GM21528 (cell line): ENCODE measurements around the gene ID3.
"Not testable (repeated sequence)": the region's sequence is repeated elsewhere in the genome, so short reads cannot be mapped to it uniquely, and the experiment has no call there.

Source experiments
- ATAC-seq: cut with Tn5 transposase; IDR thresholded peaks from one replicate; pipeline ENCODE4 v1.9.1; 2021; ENCODE audit warnings: mild to moderate bottlenecking, moderate library complexity; ENCODE audit not compliant: unreplicated experiment, low FRiP score

The ID3 gene

DNA sequence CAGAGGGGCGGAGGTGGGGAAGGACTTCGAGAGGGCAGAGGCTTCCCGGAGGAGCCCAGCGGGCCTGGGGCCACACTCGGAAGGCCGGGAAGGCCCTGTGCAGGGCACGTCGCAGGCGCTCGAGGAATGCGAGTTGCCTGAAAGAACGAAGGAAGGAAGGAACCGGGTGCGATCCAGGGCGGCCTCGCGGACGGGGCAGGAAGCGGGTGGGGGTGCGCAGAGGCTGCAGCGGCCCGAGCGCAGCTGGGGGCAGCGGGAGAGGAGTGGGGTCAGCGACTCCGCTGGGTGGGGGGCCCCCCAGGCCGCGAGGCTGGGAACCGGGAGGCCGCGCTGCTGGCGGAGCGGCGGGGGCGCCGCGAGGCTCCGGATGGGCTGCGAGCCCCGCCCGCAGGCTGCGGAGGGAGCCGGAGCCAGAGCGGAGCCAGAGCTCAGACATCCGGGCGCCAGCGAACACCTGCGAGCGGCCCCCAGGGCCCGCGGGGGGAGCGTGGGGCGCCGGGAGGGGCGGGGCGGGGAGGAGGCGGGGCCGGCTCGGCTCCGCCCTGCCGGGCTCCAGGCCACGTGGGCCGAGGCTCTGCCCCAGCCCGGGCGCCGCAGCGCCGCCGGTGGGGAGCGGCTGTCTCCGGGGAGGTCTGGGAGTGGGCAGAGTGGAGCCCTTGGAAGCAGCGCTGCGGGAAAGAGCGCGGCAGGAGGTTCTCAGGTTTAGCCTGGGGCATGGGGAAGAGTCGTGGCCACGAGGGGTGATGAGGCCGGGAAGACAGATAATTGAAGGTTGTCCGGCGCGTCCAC, 4.6 kb downstream of the ID3 start:
- peak; percentile 53 for ATAC-seq

DNA sequence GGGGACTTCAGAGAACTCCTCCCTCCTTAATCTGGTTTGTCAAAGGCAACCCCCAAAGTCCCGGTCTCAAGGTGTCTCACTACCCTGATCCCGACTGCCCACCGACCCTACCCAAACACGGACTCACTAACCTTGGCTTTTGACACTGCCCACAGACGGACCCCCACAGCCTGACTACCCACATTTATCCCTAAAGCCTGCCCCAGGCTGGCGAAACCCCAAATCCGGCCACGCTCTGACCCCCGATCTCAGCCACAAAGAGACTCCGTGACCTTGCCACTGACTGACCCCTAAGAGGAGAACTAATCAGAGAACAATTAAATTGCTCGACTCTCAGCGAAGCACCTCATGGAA, 5.2 kb downstream of the ID3 start:
- ATAC-seq: no peak

DNA sequence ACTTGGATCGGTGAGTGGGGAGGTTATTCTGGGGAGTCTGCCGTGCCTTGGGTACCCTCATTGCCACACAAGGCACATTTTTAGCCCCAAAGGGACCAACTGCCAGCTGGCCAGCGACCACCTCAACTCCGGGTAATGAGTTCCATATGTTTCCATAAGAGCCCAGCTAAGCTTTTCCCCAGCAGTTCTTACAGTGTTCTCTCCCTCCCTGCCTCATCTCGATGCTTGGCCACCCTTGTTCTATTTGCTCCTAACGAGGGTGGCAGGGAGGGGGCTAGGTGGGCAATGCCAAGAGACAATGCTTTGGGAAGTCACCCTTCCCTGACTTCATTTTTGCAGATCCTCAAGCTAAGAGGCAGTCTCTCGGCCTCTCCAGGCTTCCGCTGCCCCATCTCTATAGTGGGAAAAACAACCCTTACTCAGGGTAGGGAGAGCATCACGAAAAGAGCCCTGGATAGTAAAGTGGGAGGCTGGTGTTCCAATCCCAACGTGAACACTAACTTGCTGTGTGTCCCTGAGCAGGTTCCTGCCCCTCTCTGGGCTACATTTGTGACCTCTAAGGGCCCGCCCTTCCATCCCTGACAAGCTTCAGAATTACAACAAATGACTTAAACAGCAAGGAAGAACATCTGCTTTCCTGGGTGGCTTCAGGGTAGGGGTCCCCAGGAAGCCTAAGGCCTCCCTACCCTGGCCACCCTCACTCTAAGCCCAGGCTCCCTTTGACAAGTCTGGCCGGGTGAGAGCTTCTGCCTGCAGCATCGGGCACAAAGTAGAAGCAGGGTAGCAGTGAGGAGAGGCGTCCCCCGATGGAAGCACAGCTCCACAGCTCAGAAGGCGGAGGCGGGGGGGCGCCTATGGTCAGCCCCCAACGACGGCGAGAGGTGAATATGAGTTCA, 5.8 kb downstream of the ID3 start:
- no peak for ATAC-seq

DNA sequence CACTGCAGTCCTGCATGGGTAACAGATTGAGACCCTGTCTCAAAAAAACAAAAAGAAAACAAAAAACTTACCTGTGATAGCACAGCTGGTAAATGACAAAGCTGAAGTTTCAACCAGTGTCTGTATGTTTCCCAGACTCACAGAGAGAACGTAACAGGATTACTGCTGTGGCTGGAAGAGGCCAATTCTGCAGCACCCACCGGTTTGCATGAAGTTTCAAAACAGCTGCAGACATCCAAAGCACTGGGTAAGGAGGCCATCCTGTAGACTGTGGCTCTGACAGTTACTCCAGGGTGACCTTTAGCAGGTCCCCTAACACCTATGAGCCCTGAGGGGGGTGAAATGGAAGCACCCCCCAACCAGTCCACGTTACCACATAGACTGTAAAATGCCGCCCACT, 7.5 kb downstream of the ID3 start:
- ATAC-seq: no peak

DNA sequence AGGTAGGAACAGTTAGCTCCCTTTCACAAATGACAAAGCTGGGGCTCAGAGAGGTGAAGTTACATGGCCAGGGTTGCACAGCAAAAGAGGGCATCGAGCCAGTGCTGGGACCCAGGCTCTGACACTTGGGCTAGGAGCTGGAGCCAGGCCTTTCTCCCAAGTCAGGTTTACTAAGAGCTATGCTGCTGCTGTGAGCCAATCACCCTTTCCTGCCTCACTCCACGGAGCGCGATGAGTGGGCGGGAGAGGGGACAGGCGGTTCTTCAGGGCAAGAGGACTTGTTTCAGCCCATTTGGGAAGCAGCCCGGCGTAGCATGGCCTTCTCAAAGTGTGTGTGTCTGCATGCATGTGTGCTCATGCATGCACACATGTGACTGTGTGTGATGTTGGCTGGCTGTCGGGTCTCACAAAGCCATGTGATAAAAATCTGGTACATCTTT, 10.6 kb downstream of the ID3 start:
- ATAC-seq: no peak

DNA sequence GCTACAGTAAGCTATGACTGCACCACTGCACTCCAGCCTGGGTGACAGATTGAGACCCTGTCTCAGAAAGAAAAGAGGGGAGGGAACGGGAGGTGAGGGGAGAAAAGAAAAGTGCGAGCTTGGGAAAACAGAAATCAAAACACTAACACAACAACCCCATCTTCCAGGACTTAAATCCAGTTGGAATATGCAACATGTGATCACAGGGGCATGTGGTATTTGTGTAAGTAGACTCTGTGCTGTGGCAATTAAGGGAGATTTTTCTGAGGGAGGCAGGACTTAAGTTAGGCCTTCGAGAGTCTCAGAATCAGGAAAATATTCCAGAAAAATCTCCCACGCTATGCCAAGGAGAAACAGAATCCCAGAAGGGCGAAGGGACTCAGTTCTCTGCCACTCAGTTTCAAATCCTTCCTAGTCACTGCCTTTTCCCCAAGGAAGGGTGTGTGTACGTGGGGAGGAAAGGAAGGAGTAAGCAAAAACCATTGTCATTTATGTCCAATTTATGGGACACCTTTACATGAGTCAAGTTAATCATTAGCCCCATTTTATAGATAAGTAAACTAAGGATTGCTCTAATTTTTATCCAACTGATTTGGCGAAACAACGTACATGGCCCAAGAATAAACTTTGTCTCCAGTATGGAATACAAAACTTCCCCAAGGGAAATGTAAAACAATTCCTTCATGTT, 12.3 kb downstream of the ID3 start:
- ATAC-seq: no peak

DNA sequence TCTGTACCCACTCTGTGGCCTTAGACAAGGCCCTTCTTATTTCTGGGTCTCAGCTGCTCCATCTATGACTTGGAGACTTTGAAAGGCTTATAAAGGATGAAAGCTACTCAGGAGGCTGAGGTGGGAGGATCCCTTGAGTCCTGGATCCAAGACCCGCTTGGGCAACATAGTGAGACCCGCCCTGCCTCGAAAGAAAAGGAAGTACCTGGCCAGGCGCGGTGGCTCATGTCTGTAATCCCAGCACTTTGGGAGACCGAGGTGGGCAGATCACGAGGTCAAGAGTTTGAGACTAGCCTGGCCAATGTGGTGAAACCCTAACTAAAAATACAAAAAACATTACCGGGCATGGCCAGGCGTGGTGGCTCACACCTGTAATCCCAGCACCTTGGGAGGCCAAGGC, 13.4 kb downstream of the ID3 start:
- no peak for ATAC-seq

DNA sequence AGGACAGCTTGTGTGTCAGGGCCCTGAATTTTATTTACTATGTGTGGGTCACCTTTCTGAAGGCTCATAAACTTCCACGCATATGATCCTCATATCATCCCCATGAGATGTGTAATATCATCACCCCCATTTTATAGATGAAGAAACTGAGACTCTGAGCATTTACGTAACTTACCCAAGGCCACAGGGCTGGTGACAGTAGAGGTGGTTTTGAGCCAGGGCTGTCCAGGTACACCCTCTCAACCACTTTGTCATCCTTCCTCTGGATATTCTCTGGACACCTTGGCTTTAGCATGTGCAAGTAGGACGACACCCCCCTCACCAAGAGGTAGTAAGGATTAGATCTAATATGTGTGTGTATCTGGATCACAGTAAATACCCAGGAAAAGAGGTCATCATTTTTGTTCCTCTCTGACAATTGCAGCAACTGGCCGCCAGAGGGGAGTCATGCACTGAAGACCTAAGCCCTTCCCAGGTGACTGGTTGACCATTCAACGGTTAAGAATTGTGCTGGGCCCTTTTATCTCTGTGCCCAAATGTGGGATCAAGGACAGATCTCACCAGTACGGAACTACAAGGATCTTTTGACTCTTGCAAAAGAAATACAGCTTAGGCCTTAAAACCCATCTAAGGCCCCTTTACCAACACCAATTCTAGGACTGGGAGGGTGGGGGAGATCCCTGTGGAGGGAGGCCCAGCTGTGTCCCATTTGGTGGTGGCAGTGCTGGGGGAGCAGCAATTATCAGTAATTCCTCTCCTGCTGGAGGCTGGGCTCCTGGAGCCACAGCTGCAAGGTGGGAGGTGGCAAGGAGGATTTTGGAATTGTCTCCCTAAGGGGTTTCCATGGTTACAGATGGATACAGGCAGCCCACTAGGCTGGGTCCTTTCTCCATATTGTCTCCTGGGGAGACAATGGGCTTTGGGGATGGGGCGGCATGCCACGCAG, 14.6 kb downstream of the ID3 start:
- ATAC-seq: no peak

DNA sequence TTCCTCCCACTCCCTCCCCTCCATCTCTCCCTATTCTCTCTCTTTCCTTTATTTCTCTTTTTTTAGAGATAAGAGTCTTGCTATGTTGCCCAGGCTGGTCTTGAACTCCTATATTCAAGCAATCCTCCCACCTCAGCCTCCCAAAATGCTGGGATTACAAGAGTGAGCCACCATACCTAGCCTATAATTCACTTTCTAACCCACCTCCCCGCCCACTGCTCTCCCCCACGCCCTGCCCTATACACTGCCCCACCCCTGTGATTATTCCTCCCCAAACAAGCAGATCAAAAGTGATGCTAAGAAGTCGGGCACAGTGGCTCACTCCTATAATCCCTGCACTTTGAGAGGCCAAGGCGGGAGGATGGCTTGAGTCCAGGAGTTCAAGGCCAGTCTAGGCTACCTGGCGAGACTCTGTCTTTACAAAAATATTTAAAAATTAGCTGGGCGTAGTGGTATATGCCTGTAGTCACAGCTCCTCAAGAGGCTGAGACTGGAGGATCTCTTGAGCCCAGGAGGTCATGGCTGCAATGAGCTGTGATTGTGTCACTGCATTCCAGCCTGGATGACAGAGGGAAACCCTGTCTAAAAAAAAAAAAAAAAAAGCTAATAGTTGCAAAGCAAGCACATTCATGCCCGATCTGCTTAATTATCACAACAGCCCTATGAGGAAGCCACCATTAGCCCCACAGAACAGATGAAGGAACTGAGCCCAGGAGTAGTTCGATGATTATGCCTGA, 15.4 kb downstream of the ID3 start:
- no peak for ATAC-seq

DNA sequence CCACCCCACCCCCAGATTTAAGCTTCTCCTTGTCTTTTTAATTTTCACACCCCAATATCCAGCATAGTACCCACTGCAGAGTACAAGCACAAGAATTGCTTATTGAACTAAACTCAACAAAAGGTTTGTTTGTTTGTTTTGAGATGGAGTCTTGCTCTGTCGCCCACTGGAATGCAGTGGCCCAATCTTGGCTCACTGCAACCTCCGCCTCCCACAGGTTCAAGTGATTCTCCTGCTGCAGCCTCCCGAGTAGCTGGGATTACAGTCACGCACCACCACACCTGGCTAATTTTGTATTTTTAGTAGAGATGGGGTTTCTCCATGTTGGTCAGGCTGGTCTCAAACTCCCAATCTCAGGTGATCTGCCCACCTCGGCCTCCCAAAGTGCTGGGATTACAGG, 16.4 kb downstream of the ID3 start:
- not testable (repeated sequence) for ATAC-seq

DNA sequence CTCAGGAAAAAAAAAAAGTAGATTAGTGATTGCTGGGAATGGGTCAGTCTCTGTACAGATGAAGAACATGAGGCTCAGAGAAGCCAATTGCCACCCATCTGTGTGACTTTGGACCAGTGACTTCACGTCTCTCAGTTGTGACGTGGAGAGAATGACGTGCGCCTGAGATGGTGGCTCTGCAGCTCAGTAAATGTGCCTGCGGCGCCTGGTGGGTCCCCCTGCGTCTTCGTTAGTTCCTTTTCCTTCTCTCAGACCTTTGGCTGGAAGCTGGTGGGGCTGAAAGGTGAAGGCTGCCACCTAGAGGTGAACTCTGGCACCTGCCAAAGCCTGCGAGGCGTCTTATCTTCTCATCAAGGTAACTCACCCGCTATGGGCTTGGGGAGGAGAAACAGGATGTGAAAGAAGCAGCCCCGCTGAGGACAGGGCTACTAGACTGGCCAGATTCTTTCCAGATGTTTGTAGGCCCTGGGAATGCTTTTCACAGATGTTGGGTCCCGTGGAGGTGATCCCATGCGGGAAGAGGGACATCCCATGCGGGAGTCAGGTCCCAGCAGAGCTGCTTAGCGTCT, 19.5 kb downstream of the ID3 start:
- peak; percentile 80 for ATAC-seq

DNA sequence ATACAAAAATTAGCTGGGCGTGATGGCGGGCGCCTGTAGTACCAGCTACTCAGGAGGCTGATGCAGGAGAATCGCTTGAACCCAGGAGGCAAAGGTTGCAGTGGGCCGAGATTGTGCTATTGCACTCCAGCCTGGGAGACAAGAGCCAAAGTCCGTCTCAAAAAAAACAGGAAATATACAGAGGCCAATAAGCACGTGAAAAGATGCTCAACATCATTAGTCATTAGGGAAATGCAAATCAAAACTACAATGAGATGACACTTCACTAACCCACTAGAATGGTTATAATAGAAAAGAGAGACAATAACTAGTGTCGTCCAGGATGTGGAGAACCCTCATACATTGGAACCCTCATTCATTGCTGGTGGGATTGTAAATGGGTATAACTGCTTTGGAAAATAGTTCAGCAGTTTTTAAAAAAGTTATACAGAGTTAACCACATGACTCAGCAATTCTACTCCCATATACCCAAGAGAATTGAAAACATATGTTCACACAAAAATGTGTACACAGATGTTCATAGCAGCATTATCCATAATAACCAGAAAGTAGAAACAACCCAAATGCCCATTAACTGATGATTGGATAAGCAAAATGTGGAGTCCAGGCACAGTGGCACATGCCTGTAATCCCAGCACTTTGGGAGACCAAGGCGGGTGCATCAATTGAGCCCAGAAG, 21.9 kb downstream of the ID3 start:
- ATAC-seq: no peak

DNA sequence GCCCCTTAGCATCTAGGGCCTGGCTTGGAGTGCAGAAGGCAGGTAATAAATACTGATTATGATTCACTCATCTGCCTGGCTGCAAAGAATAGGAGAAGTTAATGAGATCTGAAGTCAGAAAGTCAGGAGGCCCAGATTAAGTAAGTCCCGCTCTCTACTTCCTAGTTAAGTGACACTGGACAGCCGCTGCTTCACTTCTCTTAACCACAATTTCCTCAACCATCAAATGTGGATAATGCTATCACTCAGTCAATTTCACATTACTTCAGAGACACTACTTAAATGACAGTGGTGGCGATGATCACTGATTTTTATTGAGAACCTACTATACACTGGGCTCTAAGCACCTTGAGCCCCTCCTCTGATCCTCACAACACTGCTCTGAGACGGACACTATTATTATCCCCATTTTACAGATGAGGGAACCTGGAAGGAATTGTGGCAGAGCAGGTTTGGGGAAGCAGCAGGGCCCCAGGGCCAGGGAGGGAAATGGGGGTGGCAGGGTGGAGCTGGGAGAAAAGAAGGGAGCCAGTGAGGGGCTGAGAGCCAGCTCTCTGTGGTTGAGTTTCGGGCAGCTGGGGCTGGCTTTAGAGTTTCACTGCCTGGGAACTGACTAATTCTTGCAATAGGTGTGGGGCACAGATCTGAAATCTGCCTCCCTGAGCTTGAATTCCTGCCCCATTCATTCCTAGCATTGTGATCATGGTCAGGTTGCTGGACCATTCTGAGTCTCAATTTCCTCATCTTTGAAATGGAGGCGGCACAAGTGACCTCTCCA, 25.9 kb downstream of the ID3 start:
- no peak for ATAC-seq

DNA sequence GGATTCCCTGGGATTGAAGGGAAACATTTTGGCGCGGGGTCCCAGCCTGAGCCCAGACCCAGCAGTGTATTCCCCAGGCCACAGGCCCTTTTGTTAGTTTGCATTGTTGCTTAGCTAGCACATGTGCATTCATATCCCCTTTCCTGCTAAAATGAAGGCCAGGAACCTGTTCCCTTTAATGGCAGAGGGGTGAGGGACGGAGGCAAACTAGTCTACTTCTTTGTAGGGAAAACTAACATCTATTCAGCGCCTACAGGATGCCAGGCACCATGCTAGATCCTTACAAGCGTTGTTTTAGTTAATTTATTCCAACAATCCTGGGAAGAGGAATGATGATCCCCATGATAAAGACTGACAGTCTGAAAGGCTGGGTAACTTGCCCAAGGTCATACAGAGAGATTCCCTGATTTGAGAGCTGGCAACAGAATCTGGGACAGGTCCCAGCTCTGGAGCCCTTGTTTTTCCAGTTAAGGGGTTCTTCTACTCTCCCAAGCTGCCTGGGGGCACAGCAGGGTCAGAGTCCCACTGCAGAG, 27.7 kb downstream of the ID3 start:
- ATAC-seq: no peak

DNA sequence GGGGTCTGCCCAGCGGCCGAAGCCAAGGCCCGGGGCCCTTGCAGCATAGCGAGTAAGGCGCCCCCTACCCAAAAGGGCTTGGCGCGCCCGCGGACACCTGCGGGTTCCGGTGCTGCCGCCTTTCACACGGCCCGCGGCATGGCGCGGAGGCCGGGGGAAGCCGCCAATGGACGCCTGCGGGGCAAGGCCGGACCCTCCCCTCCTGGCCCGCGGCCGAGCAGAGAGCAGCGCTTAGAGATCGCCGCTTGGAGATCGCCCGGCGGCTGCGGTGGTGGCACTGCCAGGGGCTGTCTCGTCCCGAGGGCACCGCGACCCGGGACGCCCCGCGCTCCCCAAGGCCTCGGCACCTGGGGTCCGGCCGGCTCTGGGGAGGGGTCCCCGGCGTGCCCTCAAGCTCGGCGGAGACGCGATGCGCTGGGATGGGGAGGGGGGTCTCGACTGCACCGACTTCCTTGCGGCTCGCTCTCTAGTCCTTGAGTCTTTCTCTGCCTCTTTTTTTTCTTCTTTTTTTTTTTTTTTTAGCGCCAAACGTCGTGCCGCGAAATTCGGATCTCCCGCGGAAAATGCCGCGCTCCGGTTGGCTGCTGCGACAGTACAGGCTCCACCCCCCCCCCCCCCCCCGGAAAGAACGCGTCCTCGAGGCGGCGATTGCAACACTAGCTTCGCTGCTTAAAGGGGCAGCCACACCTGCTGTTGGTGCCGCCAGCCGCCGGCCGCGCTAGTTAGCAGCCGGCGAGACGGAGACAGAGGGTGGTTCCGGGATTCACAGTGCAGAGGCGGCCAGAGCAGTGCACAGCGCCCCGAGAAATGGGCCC, 28.3 kb downstream of the ID3 start, which contains the start of gene E2F2:
Gene E2F2 (minus strand): TSS at position 487 of the 815 bp plus-strand sequence. CDS start 440 bp downstream, at position 47.
- peak; percentile 36 for ATAC-seq

DNA sequence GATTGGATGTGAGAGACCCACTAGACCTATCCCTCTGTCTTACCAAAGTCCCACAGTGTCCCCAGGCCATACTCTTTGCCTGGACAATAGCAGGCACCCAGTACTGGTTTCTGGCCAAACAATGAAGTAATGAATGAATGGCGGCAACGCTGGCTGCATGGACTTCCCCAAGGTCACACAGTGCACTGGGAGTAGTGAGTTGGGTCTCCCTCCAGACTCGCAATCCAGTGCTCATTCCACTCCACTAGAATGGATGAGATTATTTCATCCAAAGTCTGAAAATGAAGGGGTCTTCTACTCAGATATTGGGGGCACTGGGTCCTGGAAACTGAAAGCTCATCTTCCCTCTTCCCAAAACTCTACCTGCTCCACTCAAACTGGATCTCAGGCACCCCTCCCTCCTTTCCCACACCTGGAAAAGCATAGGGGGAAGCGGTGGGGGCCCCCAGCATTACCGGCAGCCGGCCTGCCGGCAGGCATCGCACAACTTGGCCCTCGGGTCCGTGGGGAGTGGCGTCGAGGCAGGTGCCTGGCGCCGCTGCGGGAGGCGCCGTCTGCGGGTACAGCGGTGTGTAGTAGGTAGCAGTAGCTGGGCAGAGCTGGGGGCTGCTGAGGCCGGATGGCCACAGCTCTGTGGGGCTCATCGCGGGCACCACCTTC, 29.1 kb downstream of the ID3 start:
- peak; percentile 8 for ATAC-seq
